ENCODE results near the gene PPP2CA.

Gene PPP2CA

GRCh38 chr5:134268919-134269318 lies 43.0 kb upstream of the PPP2CA start:
- no peaks in the 10 kb centered on the region for H4K20me1 ChIP-seq (ENCODE audit: low read depth, low read length)
- no peak overlapping the region for H3K4me2 ChIP-seq (ENCODE audit: low read depth, low read length, poor library complexity, severe bottlenecking)
- H3K27me3 ChIP-seq (ENCODE audit: low read length): no peaks in the 10 kb centered on the region
- no peaks in the 10 kb centered on the region for H3K9me2 ChIP-seq (replicated peaks; ENCODE audit: insufficient read depth, low read length)
- no peaks in the 10 kb centered on the region for H3K36me3 ChIP-seq (ENCODE audit: low read length)
- no peak overlapping the region for H3K9ac ChIP-seq (ENCODE audit: low read length)
- H3K4me3 ChIP-seq (ENCODE audit: insufficient read depth, low read length, poor library complexity, severe bottlenecking): no peak overlapping the region
- no peak for TF ChIP-seq CTCF (IDR thresholded peaks at IDR 0.05; ENCODE audit: insufficient read depth, low read length, poor library complexity, severe bottlenecking)
- TF ChIP-seq EZH2phosphoT487 (conservative IDR thresholded peaks at IDR 0.05; ENCODE audit: low read length): no peak
- H3K9me3 ChIP-seq (ENCODE audit: insufficient read depth, low read length): peaks cover 6% of the 10 kb centered on the region; the same call in 1 of the 2 replicates
- no peak overlapping the region for H3K27ac ChIP-seq (ENCODE audit: low read depth, low read length)
- H3K79me2 ChIP-seq (ENCODE audit: insufficient read depth, low read length): no peaks in the 10 kb centered on the region
- H2AFZ ChIP-seq (ENCODE audit: low read depth, low read length, severe bottlenecking): no peak overlapping the region
- H3F3A ChIP-seq (ENCODE audit: insufficient read depth): no peaks in the 10 kb centered on the region

GRCh38 chr5:134268019-134268601 lies 42.2 kb upstream of the PPP2CA start:
- no peaks in the 10 kb centered on the region for H3K27me3 ChIP-seq (ENCODE audit: low read length)
- H2AFZ ChIP-seq (ENCODE audit: low read depth, low read length, severe bottlenecking): no peak overlapping the region
- H3K27ac ChIP-seq (ENCODE audit: low read depth, low read length): no peak overlapping the region
- no peak overlapping the region for H3K4me3 ChIP-seq (ENCODE audit: insufficient read depth, low read length, poor library complexity, severe bottlenecking)
- TF ChIP-seq EZH2phosphoT487 (conservative IDR thresholded peaks at IDR 0.05; ENCODE audit: low read length) (no peak), CTCF (IDR thresholded peaks at IDR 0.05; ENCODE audit: insufficient read depth, low read length, poor library complexity, severe bottlenecking) (no peak)
- H3K36me3 ChIP-seq (ENCODE audit: low read length): no peaks in the 10 kb centered on the region
- no peak overlapping the region for H3K4me2 ChIP-seq (ENCODE audit: low read depth, low read length, poor library complexity, severe bottlenecking)
- H4K20me1 ChIP-seq (ENCODE audit: low read depth, low read length): no peaks in the 10 kb centered on the region
- H3K9ac ChIP-seq (ENCODE audit: low read length): no peak overlapping the region
- H3F3A ChIP-seq (ENCODE audit: insufficient read depth): no peaks in the 10 kb centered on the region
- H3K9me2 ChIP-seq (replicated peaks; ENCODE audit: insufficient read depth, low read length): no peaks in the 10 kb centered on the region
- peaks cover 6% of the 10 kb centered on the region; the same call in 1 of the 2 replicates for H3K9me3 ChIP-seq (ENCODE audit: insufficient read depth, low read length)
- H3K79me2 ChIP-seq (ENCODE audit: insufficient read depth, low read length): no peaks in the 10 kb centered on the region

GRCh38 chr5:134267366-134268018 lies 41.6 kb upstream of the PPP2CA start:
- Histone ChIP-seq H3K9me2 (replicated peaks; ENCODE audit: insufficient read depth, low read length) (no peaks in the 10 kb centered on the region), H3K79me2 (ENCODE audit: insufficient read depth, low read length) (no peaks in the 10 kb centered on the region), H3K27me3 (ENCODE audit: low read length) (no peaks in the 10 kb centered on the region), H2AFZ (ENCODE audit: low read depth, low read length, severe bottlenecking) (no peak overlapping the region), H3K9ac (ENCODE audit: low read length) (no peak overlapping the region), H3K27ac (ENCODE audit: low read depth, low read length) (no peak overlapping the region), H4K20me1 (ENCODE audit: low read depth, low read length) (no peaks in the 10 kb centered on the region), H3K9me3 (ENCODE audit: insufficient read depth, low read length) (peaks cover 6% of the 10 kb centered on the region; the same call in 1 of the 2 replicates), H3K4me2 (ENCODE audit: low read depth, low read length, poor library complexity, severe bottlenecking) (no peak overlapping the region), H3F3A (ENCODE audit: insufficient read depth) (no peaks in the 10 kb centered on the region), H3K36me3 (ENCODE audit: low read length) (no peaks in the 10 kb centered on the region), H3K4me3 (ENCODE audit: insufficient read depth, low read length, poor library complexity, severe bottlenecking) (no peak overlapping the region)
- TF ChIP-seq CTCF (IDR thresholded peaks at IDR 0.05; ENCODE audit: insufficient read depth, low read length, poor library complexity, severe bottlenecking) (no peak), EZH2phosphoT487 (conservative IDR thresholded peaks at IDR 0.05; ENCODE audit: low read length) (no peak)
